ENCODE data around the gene TCP11L2. TPM values are rescaled to one million over a fixed set of nuclear protein-coding genes. Genes with fewer than 3 reads are reported as not detected.

TCP11L2 gene
- total and polyA plus RNA-seq, 2 of the 8 experiments (the other 6 are each of a cell fraction or from before 2014, with no cell fraction given) = 2.1 to 7.1 TPM

DNA sequence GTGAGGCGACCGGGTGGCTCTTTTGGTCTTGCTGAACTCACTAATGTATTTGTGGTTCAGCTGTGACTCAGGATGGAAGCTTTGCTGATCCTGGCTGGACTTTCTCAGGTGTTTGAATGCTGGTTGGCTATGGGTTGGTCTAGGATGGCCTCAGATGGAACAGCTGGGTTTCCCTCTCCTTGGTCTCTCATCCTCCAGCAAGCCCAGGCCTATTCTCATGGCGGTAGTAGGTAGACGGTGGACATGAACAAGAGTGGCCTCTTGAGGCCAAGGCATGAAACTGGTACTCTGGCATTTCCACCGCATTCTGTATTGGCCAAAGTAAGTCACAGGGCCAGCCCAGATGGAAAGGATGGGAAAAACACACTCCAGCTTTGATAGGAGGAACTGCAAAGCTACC, 43.2 kb downstream of the TCP11L2 start (continued):
- TF ChIP-seq, protein P1, sequence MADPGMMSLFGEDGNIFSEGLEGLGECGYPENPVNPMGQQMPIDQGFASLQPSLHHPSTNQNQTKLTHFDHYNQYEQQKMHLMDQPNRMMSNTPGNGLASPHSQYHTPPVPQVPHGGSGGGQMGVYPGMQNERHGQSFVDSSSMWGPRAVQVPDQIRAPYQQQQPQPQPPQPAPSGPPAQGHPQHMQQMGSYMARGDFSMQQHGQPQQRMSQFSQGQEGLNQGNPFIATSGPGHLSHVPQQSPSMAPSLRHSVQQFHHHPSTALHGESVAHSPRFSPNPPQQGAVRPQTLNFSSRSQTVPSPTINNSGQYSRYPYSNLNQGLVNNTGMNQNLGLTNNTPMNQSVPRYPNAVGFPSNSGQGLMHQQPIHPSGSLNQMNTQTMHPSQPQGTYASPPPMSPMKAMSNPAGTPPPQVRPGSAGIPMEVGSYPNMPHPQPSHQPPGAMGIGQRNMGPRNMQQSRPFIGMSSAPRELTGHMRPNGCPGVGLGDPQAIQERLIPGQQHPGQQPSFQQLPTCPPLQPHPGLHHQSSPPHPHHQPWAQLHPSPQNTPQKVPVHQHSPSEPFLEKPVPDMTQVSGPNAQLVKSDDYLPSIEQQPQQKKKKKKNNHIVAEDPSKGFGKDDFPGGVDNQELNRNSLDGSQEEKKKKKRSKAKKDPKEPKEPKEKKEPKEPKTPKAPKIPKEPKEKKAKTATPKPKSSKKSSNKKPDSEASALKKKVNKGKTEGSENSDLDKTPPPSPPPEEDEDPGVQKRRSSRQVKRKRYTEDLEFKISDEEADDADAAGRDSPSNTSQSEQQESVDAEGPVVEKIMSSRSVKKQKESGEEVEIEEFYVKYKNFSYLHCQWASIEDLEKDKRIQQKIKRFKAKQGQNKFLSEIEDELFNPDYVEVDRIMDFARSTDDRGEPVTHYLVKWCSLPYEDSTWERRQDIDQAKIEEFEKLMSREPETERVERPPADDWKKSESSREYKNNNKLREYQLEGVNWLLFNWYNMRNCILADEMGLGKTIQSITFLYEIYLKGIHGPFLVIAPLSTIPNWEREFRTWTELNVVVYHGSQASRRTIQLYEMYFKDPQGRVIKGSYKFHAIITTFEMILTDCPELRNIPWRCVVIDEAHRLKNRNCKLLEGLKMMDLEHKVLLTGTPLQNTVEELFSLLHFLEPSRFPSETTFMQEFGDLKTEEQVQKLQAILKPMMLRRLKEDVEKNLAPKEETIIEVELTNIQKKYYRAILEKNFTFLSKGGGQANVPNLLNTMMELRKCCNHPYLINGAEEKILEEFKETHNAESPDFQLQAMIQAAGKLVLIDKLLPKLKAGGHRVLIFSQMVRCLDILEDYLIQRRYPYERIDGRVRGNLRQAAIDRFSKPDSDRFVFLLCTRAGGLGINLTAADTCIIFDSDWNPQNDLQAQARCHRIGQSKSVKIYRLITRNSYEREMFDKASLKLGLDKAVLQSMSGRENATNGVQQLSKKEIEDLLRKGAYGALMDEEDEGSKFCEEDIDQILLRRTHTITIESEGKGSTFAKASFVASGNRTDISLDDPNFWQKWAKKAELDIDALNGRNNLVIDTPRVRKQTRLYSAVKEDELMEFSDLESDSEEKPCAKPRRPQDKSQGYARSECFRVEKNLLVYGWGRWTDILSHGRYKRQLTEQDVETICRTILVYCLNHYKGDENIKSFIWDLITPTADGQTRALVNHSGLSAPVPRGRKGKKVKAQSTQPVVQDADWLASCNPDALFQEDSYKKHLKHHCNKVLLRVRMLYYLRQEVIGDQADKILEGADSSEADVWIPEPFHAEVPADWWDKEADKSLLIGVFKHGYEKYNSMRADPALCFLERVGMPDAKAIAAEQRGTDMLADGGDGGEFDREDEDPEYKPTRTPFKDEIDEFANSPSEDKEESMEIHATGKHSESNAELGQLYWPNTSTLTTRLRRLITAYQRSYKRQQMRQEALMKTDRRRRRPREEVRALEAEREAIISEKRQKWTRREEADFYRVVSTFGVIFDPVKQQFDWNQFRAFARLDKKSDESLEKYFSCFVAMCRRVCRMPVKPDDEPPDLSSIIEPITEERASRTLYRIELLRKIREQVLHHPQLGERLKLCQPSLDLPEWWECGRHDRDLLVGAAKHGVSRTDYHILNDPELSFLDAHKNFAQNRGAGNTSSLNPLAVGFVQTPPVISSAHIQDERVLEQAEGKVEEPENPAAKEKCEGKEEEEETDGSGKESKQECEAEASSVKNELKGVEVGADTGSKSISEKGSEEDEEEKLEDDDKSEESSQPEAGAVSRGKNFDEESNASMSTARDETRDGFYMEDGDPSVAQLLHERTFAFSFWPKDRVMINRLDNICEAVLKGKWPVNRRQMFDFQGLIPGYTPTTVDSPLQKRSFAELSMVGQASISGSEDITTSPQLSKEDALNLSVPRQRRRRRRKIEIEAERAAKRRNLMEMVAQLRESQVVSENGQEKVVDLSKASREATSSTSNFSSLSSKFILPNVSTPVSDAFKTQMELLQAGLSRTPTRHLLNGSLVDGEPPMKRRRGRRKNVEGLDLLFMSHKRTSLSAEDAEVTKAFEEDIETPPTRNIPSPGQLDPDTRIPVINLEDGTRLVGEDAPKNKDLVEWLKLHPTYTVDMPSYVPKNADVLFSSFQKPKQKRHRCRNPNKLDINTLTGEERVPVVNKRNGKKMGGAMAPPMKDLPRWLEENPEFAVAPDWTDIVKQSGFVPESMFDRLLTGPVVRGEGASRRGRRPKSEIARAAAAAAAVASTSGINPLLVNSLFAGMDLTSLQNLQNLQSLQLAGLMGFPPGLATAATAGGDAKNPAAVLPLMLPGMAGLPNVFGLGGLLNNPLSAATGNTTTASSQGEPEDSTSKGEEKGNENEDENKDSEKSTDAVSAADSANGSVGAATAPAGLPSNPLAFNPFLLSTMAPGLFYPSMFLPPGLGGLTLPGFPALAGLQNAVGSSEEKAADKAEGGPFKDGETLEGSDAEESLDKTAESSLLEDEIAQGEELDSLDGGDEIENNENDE (IDR thresholded peaks at IDR 0.05; ENCODE audit: insufficient replicate concordance, low read length) = no peak
- TF ChIP-seq POLR2AphosphoS5 (IDR thresholded peaks at IDR 0.05; ENCODE audit: low read depth, low read length) (no peak), BCL11A (IDR thresholded peaks at IDR 0.05; ENCODE audit: low read depth in 2 of 2, low read length in 2 of 2) (no peak), POLR2A (IDR thresholded peaks at IDR 0.05; ENCODE audit: control extremely low read depth in 1 of 2, low read depth in 2 of 2, low read length in 2 of 2) (no peak), NRF1 (IDR thresholded peaks at IDR 0.05; ENCODE audit: low read depth, low read length) (no peak), BACH1 (IDR thresholded peaks at IDR 0.05; ENCODE audit: low read length) (no peak), CHD1 (IDR thresholded peaks at IDR 0.05; ENCODE audit: low read depth, low read length) (no peak), CBX8 (IDR thresholded peaks at IDR 0.05; ENCODE audit: borderline replicate concordance, low read depth, low read length) (no peak)
- TF ChIP-seq, protein P2, sequence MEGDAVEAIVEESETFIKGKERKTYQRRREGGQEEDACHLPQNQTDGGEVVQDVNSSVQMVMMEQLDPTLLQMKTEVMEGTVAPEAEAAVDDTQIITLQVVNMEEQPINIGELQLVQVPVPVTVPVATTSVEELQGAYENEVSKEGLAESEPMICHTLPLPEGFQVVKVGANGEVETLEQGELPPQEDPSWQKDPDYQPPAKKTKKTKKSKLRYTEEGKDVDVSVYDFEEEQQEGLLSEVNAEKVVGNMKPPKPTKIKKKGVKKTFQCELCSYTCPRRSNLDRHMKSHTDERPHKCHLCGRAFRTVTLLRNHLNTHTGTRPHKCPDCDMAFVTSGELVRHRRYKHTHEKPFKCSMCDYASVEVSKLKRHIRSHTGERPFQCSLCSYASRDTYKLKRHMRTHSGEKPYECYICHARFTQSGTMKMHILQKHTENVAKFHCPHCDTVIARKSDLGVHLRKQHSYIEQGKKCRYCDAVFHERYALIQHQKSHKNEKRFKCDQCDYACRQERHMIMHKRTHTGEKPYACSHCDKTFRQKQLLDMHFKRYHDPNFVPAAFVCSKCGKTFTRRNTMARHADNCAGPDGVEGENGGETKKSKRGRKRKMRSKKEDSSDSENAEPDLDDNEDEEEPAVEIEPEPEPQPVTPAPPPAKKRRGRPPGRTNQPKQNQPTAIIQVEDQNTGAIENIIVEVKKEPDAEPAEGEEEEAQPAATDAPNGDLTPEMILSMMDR (IDR thresholded peaks at IDR 0.05; ENCODE audit: control extremely low read depth in 1 of 3, insufficient read depth in 1 of 3, low read depth in 1 of 3, low read length in 3 of 3) = peak; percentile 57 to 79 (median 57)
